Measurements from ENCODE around the gene ERMAP.

Gene ERMAP

DNA sequence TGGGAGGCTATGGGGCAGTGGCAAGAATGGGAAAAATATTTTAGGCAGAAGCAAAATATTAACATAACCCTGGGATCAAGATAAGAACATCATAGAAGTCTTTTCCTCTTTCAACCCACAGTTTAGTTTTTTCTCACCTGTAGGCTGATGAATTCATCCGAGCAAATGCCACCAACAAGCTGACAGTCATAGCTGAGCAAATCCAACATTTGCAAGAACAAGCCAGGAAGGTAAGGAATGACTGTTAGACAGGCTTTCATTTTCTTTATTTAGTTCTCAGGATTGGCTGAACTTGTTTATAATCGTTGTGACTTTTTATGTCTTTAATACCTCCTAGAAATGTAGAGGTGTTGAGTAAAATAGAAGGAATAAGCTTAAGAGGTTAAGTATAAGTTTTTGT is 43.5 kb upstream of the ERMAP start:
- Histone ChIP-seq H4K20me1 (ENCODE audit: insufficient read depth) (no peaks in the 10 kb centered on the region), H3K27ac (no peak overlapping the region), H2AFZ (ENCODE audit: low read depth) (no peak overlapping the region), H3K36me3 (ENCODE audit: insufficient read depth) (no peaks in the 10 kb centered on the region; the same call in 1 of the 2 replicates), H3K9ac (no peak overlapping the region), H3K4me1 (ENCODE audit: low read depth, poor library complexity, severe bottlenecking) (peaks cover 3% of the 10 kb centered on the region), H3K4me2 (no peak overlapping the region), H3K4me3 (IDR thresholded peaks at IDR 0.05; ENCODE audit: insufficient read depth, low read depth, low read length) (no peak overlapping the region), H3K79me2 (ENCODE audit: insufficient read depth, low read depth) (peaks cover 27% of the 10 kb centered on the region; the same call in 1 of the 2 replicates), H3K27me3 (ENCODE audit: insufficient read depth, low read depth) (no peaks in the 10 kb centered on the region)
- TF ChIP-seq, protein P1, sequence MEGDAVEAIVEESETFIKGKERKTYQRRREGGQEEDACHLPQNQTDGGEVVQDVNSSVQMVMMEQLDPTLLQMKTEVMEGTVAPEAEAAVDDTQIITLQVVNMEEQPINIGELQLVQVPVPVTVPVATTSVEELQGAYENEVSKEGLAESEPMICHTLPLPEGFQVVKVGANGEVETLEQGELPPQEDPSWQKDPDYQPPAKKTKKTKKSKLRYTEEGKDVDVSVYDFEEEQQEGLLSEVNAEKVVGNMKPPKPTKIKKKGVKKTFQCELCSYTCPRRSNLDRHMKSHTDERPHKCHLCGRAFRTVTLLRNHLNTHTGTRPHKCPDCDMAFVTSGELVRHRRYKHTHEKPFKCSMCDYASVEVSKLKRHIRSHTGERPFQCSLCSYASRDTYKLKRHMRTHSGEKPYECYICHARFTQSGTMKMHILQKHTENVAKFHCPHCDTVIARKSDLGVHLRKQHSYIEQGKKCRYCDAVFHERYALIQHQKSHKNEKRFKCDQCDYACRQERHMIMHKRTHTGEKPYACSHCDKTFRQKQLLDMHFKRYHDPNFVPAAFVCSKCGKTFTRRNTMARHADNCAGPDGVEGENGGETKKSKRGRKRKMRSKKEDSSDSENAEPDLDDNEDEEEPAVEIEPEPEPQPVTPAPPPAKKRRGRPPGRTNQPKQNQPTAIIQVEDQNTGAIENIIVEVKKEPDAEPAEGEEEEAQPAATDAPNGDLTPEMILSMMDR (conservative IDR thresholded peaks at IDR 0.05; ENCODE audit: low read depth, low read length): no peak

DNA sequence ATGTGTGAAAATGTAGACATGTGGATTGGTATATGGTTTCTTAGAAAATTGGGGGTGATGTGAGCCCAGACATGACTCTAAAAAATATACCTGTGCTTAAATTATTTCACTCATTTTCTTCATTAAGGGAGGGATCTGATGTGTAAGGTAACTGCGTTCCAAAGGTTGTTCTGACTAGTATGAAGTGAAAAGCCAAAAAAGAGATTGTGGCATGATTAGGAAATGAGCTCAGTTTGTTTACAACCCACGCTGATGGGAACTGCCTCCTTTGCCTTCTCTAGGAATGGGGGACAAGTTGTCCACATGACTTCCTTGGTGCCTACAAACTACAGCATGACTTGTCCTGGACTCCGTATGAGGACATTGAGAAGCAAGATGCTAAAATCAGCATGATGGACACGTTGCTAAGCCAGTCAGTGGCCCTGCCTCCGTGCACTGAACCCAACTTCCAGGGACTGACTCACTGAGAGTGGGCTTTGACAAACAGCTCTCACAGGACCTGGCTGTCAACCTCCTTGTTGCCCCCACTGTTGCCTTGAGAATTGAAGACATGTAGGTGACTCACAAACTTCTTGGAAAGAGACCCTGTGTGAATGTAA is 41.9 kb upstream of the ERMAP start:
- Histone ChIP-seq H3K4me3 (IDR thresholded peaks at IDR 0.05; ENCODE audit: insufficient read depth, low read depth, low read length) (no peak overlapping the region), H3K27me3 (ENCODE audit: insufficient read depth, low read depth) (no peaks in the 10 kb centered on the region), H3K36me3 (ENCODE audit: insufficient read depth) (no peaks in the 10 kb centered on the region; the same call in 1 of the 2 replicates), H4K20me1 (ENCODE audit: insufficient read depth) (no peaks in the 10 kb centered on the region), H3K79me2 (ENCODE audit: insufficient read depth, low read depth) (peaks cover 12% of the 10 kb centered on the region; the same call in 1 of the 2 replicates), H3K4me1 (ENCODE audit: low read depth, poor library complexity, severe bottlenecking) (peaks cover 12% of the 10 kb centered on the region), H2AFZ (ENCODE audit: low read depth) (no peak overlapping the region), H3K9ac (no peak overlapping the region), H3K27ac (no peak overlapping the region), H3K4me2 (no peak overlapping the region)
- TF ChIP-seq, protein P1 (conservative IDR thresholded peaks at IDR 0.05; ENCODE audit: low read depth, low read length): no peak

DNA sequence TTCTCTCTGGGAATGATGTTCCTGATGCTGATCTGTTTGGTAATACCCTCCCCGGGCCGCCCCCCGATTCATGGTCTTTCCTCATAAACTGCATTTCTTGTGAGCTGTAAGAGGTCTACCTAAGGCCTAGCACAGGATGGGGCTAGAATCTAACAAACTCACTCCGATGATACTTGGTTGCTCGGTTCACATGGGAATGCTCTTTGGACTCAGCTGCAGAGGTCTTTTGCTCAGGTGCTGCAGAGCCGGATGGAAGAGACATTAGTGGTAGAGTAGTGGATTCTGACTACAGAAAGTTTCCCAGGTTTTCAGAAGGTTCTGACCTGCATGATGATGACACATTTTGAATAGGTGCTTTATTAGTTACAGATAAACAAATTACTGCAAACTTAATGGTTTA is 40.4 kb upstream of the ERMAP start:
- Histone ChIP-seq H3K4me3 (IDR thresholded peaks at IDR 0.05; ENCODE audit: insufficient read depth, low read depth, low read length) (no peak overlapping the region), H3K4me2 (no peak overlapping the region), H3K36me3 (ENCODE audit: insufficient read depth) (no peaks in the 10 kb centered on the region; the same call in 1 of the 2 replicates), H3K9ac (no peak overlapping the region), H3K79me2 (ENCODE audit: insufficient read depth, low read depth) (peaks cover 8% of the 10 kb centered on the region; the same call in 1 of the 2 replicates), H3K4me1 (ENCODE audit: low read depth, poor library complexity, severe bottlenecking) (peaks cover 15% of the 10 kb centered on the region), H2AFZ (ENCODE audit: low read depth) (no peak overlapping the region), H3K27me3 (ENCODE audit: insufficient read depth, low read depth) (no peaks in the 10 kb centered on the region), H4K20me1 (ENCODE audit: insufficient read depth) (no peaks in the 10 kb centered on the region), H3K27ac (no peak overlapping the region)
- TF ChIP-seq, protein P1 (conservative IDR thresholded peaks at IDR 0.05; ENCODE audit: low read depth, low read length): no peak

DNA sequence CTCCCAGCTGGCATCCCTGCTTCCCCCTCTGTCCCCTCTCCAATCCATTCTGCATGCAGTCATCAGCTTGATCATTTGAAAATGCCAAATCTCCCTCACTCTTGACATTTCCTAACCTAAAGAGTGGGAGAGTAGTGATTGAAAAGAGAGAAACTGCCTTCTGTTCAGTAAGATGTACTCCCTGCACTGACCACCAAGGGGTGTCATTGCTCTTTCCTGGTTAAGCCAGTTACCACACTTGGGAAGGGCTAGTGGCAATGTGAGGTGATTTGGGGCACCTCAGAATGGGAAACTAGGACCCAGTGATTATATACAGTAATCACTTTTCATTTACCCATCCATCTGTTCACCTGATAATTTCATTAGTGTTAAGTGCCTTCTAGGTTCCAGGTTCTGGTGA is 39.1 kb upstream of the ERMAP start:
- Histone ChIP-seq H3K36me3 (ENCODE audit: insufficient read depth) (no peaks in the 10 kb centered on the region; the same call in 1 of the 2 replicates), H3K4me2 (no peak overlapping the region), H3K27me3 (ENCODE audit: insufficient read depth, low read depth) (no peaks in the 10 kb centered on the region), H3K79me2 (ENCODE audit: insufficient read depth, low read depth) (no peaks in the 10 kb centered on the region), H3K4me1 (ENCODE audit: low read depth, poor library complexity, severe bottlenecking) (peaks cover 15% of the 10 kb centered on the region), H3K27ac (no peak overlapping the region), H4K20me1 (ENCODE audit: insufficient read depth) (no peaks in the 10 kb centered on the region), H2AFZ (ENCODE audit: low read depth) (no peak overlapping the region), H3K4me3 (IDR thresholded peaks at IDR 0.05; ENCODE audit: insufficient read depth, low read depth, low read length) (no peak overlapping the region), H3K9ac (no peak overlapping the region)
- TF ChIP-seq, protein P1 (conservative IDR thresholded peaks at IDR 0.05; ENCODE audit: low read depth, low read length): peak; percentile 82
